AG10803 (cell line): ENCODE measurements around the gene CNOT6.

ENCODE experiments used
- DNase-seq: peaks from one replicate; pipeline ENCODE4 v3.0.0; 2010; ENCODE audit warnings: low read depth
- H3K4me3 ChIP-seq: 2 replicates; pipeline ENCODE4 v1.5.1; 2011; ENCODE audit warnings: mild to moderate bottlenecking, low read length, control low read depth
- CTCF ChIP-seq: conservative IDR thresholded peaks from 2 replicates; pipeline ENCODE4 v1.5.1; 2011; ENCODE audit warnings: mild to moderate bottlenecking, low read length, control low read depth, inconsistent platforms

CNOT6 gene

GRCh38 chr5:180583738-180584137 lies 89.6 kb downstream of the CNOT6 start:
- no peak for TF ChIP-seq CTCF
- no peak for DNase-seq
- H3K4me3 ChIP-seq: no peak overlapping the region

GRCh38 chr5:180586204-180586603 lies 92.0 kb downstream of the CNOT6 start:
- no peak overlapping the region for H3K4me3 ChIP-seq
- no peak for DNase-seq
- no peak for TF ChIP-seq CTCF

GRCh38 chr5:180586870-180587269 lies 92.7 kb downstream of the CNOT6 start:
- H3K4me3 ChIP-seq: no peak overlapping the region
- TF ChIP-seq CTCF: no peak
- DNase-seq: no peak

- TF ChIP-seq CTCF: no peak
- no peak for DNase-seq
Measured at GRCh38 chr5:180589771-180590542, 95.8 kb downstream of the CNOT6 start.

GRCh38 chr5:180590543-180591310 lies 96.5 kb downstream of the CNOT6 start:
- TF ChIP-seq CTCF: no peak
- H3K4me3 ChIP-seq: no peak overlapping the region
- DNase-seq: no peak

More at GRCh38 chr5:180589771-180590542, 95.8 kb downstream of the CNOT6 start:
- no peak overlapping the region for H3K4me3 ChIP-seq

- no peak for DNase-seq
- no peak within 1 kb of the TSS for H3K4me3 ChIP-seq
- TF ChIP-seq CTCF: no peak
Measured at GRCh38 chr5:180591311-180591887, 97.2 kb downstream of the CNOT6 start, which contains the start of gene SCGB3A1. SCGB3A1 (minus strand) TSS chr5:180591499; CDS start chr5:180591462, 37 bp downstream.
